GM23338 (cell line): ENCODE measurements around the gene HELT. TPM values are rescaled to one million over a fixed set of nuclear protein-coding genes. Genes with fewer than 3 reads are reported as not detected.

Experiments used
- ATAC-seq: fragments of 200-7000 bp; cut with Tn5 transposase; 3 replicates; pipeline ENCODE4 v1.9.1; 2020
- DNase-seq: peaks from one replicate; pipeline ENCODE4 v3.0.0-alpha.2; 2015; ENCODE audit warnings: low spot score
- H2AFZ ChIP-seq: fragments of 200-600 bp; sonication (generic); 2 replicates; pipeline ENCODE4 v1.8.0; 2016; ENCODE audit warnings: antibody characterized with exemption, mild to moderate bottlenecking, moderate library complexity
- H3F3A ChIP-seq: fragments of 200-600 bp; sonication (generic); replicated peaks from 2 replicates; pipeline ENCODE4 v1.8.0; 2017; ENCODE audit warnings: antibody characterized with exemption, mixed run types, low read depth
- H3K27ac ChIP-seq: fragments of 200-600 bp; sonication (generic); 2 replicates; pipeline ENCODE4 v1.6.1; 2016; ENCODE audit warnings: low read depth
- H3K27me3 ChIP-seq: fragments of 200-600 bp; sonication (generic); 2 replicates; pipeline ENCODE4 v1.8.0; 2016; ENCODE audit warnings: mild to moderate bottlenecking, mixed run types, moderate library complexity; ENCODE audit not compliant: insufficient read depth
- H3K36me3 ChIP-seq: fragments of 200-600 bp; sonication (generic); 2 replicates; pipeline ENCODE4 v1.8.0; 2016; ENCODE audit warnings: mild to moderate bottlenecking; ENCODE audit not compliant: insufficient read depth
- H3K4me1 ChIP-seq: fragments of 200-600 bp; sonication (generic); 2 replicates; pipeline ENCODE4 v1.8.0; 2016; ENCODE audit warnings: mild to moderate bottlenecking, moderate library complexity; ENCODE audit not compliant: insufficient read depth
- H3K4me2 ChIP-seq: fragments of 200-600 bp; sonication (generic); 2 replicates; pipeline ENCODE4 v1.7.1; 2017; ENCODE audit warnings: mixed run types
- H3K4me3 ChIP-seq: fragments of 200-600 bp; sonication (generic); 2 replicates; pipeline ENCODE4 v1.6.1; 2016; ENCODE audit warnings: mixed run types
- H3K79me2 ChIP-seq: fragments of 200-600 bp; sonication (generic); replicated peaks from 2 replicates; pipeline ENCODE4 v1.8.0; 2017; ENCODE audit warnings: mild to moderate bottlenecking; ENCODE audit not compliant: insufficient read depth
- H3K9me2 ChIP-seq: fragments of 200-600 bp; sonication (generic); 2 replicates; pipeline ENCODE4 v1.8.0; 2017; ENCODE audit not compliant: insufficient read depth
- H4K20me1 ChIP-seq: fragments of 200-600 bp; sonication (generic); replicated peaks from 2 replicates; pipeline ENCODE4 v1.8.0; 2017; ENCODE audit warnings: mild to moderate bottlenecking; ENCODE audit not compliant: insufficient read depth
- H3K27ac Mint-ChIP-seq: 2 replicates; pipeline ENCODE4 v1.8.0; 2020; ENCODE audit warnings: inconsistent platforms, mild to moderate bottlenecking, moderate library complexity, mixed read lengths
- H3K27me3 Mint-ChIP-seq: 3 replicates; pipeline ENCODE4 v1.8.0; 2022; ENCODE audit warnings: low read depth, mild to moderate bottlenecking, moderate library complexity, mixed read lengths, inconsistent platforms; ENCODE audit not compliant: insufficient read depth, poor library complexity
- H3K36me3 Mint-ChIP-seq: 3 replicates; pipeline ENCODE4 v1.8.0; 2021; ENCODE audit warnings: low read depth, mild to moderate bottlenecking, inconsistent platforms, moderate library complexity, mixed read lengths
- H3K4me1 Mint-ChIP-seq: 3 replicates; pipeline ENCODE4 v1.8.0; 2020; ENCODE audit warnings: mild to moderate bottlenecking, inconsistent platforms, mixed read lengths
- H3K4me3 Mint-ChIP-seq: 3 replicates; pipeline ENCODE4 v1.8.0; 2021; ENCODE audit warnings: moderate library complexity, mild to moderate bottlenecking, inconsistent platforms, mixed read lengths
- H3K9me3 Mint-ChIP-seq: 3 replicates; pipeline ENCODE4 v1.8.0; 2020; ENCODE audit warnings: moderate library complexity, mild to moderate bottlenecking, inconsistent platforms, mixed read lengths
- CREB1 ChIP-seq: fragments of 250-450 bp; sonication (Bioruptor Pico); IDR thresholded peaks from 2 replicates; pipeline ENCODE4 v1.5.0; 2020; ENCODE audit warnings: low read depth, mild to moderate bottlenecking, moderate library complexity
- EZH2 ChIP-seq: fragments of 200-600 bp; sonication (generic); IDR thresholded peaks from one replicate; pipeline ENCODE4 v1.8.0; 2017; ENCODE audit warnings: antibody characterized with exemption, mild to moderate bottlenecking, low read depth; ENCODE audit not compliant: unreplicated experiment
- EZH2phosphoT487 ChIP-seq: fragments of 200-600 bp; sonication (generic); IDR thresholded peaks from one replicate; pipeline ENCODE4 v1.8.1; 2018; ENCODE audit warnings: antibody characterized with exemption; ENCODE audit not compliant: unreplicated experiment
- JUNB ChIP-seq: IDR thresholded peaks from one replicate; pipeline ENCODE4 v1.6.1; 2016; ENCODE audit warnings: antibody characterized with exemption; ENCODE audit not compliant: unreplicated experiment
- NANOG ChIP-seq: IDR thresholded peaks from 2 replicates; pipeline ENCODE4 v1.6.1; 2016; ENCODE audit warnings: antibody characterized with exemption, borderline replicate concordance
- POLR2AphosphoS5 ChIP-seq: IDR thresholded peaks from 2 replicates; pipeline ENCODE4 v1.6.1; 2016; ENCODE audit warnings: antibody characterized with exemption, low read depth
- STAT1 ChIP-seq: IDR thresholded peaks from one replicate; pipeline ENCODE4 v1.6.1; 2016; ENCODE audit warnings: antibody characterized with exemption; ENCODE audit not compliant: unreplicated experiment
- ZNF114 ChIP-seq: fragments of 250-450 bp; sonication (Bioruptor Pico); IDR thresholded peaks from 2 replicates; pipeline ENCODE4 v1.5.0; 2020; ENCODE audit warnings: mild to moderate bottlenecking, moderate library complexity
- ZNF331 ChIP-seq: fragments of 250-450 bp; sonication (Bioruptor Pico); IDR thresholded peaks from 2 replicates; pipeline ENCODE4 v1.5.0; 2020; ENCODE audit warnings: low read depth, mild to moderate bottlenecking, moderate library complexity
- polyA plus RNA-seq: library from polyadenylated mRNA; unstranded; fragments of >200 nt; fragmentation: Nextera tagmentation; extraction: Ambion mirVana; gene quantifications from 2 replicates; pipeline ENCODE4 v1.2.1, GENCODE V29; 2016
- total RNA-seq: library from RNA; depleted of rRNA; stranded (reverse); fragments of >200 nt; shearing (Covaris generic); gene quantifications from 2 replicates; pipeline ENCODE4 v1.2.3, GENCODE V29; 2014
- TF ChIP-seq, protein P1 (sequence below): IDR thresholded peaks from 2 replicates; pipeline ENCODE4 v1.6.1; 2016; ENCODE audit warnings: antibody characterized with exemption
- TF ChIP-seq, protein P2 (sequence below): fragments of 250-450 bp; sonication (Bioruptor Pico); IDR thresholded peaks from 2 replicates; pipeline ENCODE4 v1.5.0; 2020; ENCODE audit warnings: mild to moderate bottlenecking, moderate library complexity
- TF ChIP-seq, protein P3 (sequence below), 2 experiments: fragments of 200-600 bp in 1 of 2; sonication (generic) in 1 of 2; conservative IDR thresholded peaks; 2 replicates each; pipeline versions ENCODE4 v1.5.1 to v1.6.1; 2016 to 2017; ENCODE audit warnings: antibody characterized with exemption in 2 of 2, low read depth in 2 of 2, mild to moderate bottlenecking in 2 of 2, moderate library complexity in 1 of 2
- TF ChIP-seq, protein P4 (sequence below): IDR thresholded peaks from one replicate; pipeline ENCODE4 v1.6.1; 2018; ENCODE audit warnings: antibody characterized with exemption; ENCODE audit not compliant: unreplicated experiment

HELT gene
- total and polyA plus RNA-seq, 2 experiments from 2014 or later = not detected

DNA sequence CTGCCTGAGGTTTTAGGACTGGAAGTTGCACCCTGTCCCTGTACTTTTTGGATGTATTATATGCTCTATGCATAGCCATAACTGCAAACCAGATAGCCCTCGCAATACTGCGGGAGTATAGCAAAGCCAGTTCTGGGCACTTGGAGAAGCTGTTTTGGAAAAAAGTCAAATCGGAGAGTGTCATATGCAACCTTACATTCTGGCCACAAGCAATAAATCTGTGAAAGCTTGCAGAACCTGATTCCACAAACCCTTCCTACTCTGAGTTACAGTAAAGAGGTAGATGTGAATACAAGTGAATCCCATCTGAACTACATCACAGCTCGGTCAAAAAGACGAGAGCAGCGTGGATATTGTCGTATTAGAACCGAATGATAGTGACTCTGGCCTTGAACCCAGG, 10.3 kb downstream of the HELT start:
- Histone ChIP-seq H4K20me1 (no peaks in the 10 kb centered on the region; the same call in 1 of the 2 replicates), H3K4me2 (no peak overlapping the region), H3K4me3 (no peak overlapping the region), H3K4me1 (peaks cover under 1% of the 10 kb centered on the region; the same call in 1 of the 2 replicates), H3K9me2 (no peaks in the 10 kb centered on the region), H3K36me3 (no peaks in the 10 kb centered on the region), H3F3A (no peaks in the 10 kb centered on the region), H3K79me2 (no peaks in the 10 kb centered on the region), H3K27me3 (peaks cover 87% of the 10 kb centered on the region), H3K27ac (no peak overlapping the region), H2AFZ (no peak overlapping the region)
- Mint-ChIP-seq H3K4me1 (no peaks in the 10 kb centered on the region; the same call in 2 of the 3 replicates), H3K9me3 (no peaks in the 10 kb centered on the region), H3K4me3 (no peak overlapping the region), H3K27me3 (peaks cover 39% of the 10 kb centered on the region), H3K36me3 (no peaks in the 10 kb centered on the region), H3K27ac (no peak overlapping the region)
- DNase-seq = no peak
- no peak for TF ChIP-seq CREB1
- TF ChIP-seq STAT1 = no peak
- no peak for TF ChIP-seq ZNF114 (CRISPR knock-in tag)
- TF ChIP-seq, protein P1, sequence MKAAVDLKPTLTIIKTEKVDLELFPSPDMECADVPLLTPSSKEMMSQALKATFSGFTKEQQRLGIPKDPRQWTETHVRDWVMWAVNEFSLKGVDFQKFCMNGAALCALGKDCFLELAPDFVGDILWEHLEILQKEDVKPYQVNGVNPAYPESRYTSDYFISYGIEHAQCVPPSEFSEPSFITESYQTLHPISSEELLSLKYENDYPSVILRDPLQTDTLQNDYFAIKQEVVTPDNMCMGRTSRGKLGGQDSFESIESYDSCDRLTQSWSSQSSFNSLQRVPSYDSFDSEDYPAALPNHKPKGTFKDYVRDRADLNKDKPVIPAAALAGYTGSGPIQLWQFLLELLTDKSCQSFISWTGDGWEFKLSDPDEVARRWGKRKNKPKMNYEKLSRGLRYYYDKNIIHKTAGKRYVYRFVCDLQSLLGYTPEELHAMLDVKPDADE = no peak
- no peak for TF ChIP-seq POLR2AphosphoS5
- TF ChIP-seq JUNB = no peak
- TF ChIP-seq NANOG = no peak
- TF ChIP-seq, protein P2, sequence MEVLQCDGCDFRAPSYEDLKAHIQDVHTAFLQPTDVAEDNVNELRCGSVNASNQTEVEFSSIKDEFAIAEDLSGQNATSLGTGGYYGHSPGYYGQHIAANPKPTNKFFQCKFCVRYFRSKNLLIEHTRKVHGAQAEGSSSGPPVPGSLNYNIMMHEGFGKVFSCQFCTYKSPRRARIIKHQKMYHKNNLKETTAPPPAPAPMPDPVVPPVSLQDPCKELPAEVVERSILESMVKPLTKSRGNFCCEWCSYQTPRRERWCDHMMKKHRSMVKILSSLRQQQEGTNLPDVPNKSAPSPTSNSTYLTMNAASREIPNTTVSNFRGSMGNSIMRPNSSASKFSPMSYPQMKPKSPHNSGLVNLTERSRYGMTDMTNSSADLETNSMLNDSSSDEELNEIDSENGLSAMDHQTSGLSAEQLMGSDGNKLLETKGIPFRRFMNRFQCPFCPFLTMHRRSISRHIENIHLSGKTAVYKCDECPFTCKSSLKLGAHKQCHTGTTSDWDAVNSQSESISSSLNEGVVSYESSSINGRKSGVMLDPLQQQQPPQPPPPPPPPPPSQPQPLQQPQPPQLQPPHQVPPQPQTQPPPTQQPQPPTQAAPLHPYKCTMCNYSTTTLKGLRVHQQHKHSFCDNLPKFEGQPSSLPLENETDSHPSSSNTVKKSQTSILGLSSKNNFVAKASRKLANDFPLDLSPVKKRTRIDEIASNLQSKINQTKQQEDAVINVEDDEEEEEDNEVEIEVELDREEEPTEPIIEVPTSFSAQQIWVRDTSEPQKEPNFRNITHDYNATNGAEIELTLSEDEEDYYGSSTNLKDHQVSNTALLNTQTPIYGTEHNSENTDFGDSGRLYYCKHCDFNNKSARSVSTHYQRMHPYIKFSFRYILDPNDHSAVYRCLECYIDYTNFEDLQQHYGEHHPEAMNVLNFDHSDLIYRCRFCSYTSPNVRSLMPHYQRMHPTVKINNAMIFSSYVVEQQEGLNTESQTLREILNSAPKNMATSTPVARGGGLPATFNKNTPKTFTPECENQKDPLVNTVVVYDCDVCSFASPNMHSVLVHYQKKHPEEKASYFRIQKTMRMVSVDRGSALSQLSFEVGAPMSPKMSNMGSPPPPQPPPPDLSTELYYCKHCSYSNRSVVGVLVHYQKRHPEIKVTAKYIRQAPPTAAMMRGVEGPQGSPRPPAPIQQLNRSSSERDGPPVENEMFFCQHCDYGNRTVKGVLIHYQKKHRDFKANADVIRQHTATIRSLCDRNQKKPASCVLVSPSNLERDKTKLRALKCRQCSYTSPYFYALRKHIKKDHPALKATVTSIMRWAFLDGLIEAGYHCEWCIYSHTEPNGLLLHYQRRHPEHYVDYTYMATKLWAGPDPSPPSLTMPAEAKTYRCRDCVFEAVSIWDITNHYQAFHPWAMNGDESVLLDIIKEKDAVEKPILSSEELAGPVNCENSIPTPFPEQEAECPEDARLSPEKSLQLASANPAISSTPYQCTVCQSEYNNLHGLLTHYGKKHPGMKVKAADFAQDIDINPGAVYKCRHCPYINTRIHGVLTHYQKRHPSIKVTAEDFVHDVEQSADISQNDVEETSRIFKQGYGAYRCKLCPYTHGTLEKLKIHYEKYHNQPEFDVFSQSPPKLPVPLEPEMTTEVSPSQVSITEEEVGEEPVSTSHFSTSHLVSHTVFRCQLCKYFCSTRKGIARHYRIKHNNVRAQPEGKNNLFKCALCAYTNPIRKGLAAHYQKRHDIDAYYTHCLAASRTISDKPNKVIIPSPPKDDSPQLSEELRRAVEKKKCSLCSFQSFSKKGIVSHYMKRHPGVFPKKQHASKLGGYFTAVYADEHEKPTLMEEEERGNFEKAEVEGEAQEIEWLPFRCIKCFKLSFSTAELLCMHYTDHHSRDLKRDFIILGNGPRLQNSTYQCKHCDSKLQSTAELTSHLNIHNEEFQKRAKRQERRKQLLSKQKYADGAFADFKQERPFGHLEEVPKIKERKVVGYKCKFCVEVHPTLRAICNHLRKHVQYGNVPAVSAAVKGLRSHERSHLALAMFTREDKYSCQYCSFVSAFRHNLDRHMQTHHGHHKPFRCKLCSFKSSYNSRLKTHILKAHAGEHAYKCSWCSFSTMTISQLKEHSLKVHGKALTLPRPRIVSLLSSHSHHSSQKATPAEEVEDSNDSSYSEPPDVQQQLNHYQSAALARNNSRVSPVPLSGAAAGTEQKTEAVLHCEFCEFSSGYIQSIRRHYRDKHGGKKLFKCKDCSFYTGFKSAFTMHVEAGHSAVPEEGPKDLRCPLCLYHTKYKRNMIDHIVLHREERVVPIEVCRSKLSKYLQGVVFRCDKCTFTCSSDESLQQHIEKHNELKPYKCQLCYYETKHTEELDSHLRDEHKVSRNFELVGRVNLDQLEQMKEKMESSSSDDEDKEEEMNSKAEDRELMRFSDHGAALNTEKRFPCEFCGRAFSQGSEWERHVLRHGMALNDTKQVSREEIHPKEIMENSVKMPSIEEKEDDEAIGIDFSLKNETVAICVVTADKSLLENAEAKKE (CRISPR knock-in tag) = no peak
- TF ChIP-seq, protein P3, sequence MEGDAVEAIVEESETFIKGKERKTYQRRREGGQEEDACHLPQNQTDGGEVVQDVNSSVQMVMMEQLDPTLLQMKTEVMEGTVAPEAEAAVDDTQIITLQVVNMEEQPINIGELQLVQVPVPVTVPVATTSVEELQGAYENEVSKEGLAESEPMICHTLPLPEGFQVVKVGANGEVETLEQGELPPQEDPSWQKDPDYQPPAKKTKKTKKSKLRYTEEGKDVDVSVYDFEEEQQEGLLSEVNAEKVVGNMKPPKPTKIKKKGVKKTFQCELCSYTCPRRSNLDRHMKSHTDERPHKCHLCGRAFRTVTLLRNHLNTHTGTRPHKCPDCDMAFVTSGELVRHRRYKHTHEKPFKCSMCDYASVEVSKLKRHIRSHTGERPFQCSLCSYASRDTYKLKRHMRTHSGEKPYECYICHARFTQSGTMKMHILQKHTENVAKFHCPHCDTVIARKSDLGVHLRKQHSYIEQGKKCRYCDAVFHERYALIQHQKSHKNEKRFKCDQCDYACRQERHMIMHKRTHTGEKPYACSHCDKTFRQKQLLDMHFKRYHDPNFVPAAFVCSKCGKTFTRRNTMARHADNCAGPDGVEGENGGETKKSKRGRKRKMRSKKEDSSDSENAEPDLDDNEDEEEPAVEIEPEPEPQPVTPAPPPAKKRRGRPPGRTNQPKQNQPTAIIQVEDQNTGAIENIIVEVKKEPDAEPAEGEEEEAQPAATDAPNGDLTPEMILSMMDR (conservative IDR thresholded peaks at IDR 0.05; ENCODE audit: low read depth in 2 of 2) = no peak
- TF ChIP-seq EZH2 = no peak
- TF ChIP-seq ZNF331 = no peak
- TF ChIP-seq EZH2phosphoT487 = no peak
- TF ChIP-seq, protein P4, sequence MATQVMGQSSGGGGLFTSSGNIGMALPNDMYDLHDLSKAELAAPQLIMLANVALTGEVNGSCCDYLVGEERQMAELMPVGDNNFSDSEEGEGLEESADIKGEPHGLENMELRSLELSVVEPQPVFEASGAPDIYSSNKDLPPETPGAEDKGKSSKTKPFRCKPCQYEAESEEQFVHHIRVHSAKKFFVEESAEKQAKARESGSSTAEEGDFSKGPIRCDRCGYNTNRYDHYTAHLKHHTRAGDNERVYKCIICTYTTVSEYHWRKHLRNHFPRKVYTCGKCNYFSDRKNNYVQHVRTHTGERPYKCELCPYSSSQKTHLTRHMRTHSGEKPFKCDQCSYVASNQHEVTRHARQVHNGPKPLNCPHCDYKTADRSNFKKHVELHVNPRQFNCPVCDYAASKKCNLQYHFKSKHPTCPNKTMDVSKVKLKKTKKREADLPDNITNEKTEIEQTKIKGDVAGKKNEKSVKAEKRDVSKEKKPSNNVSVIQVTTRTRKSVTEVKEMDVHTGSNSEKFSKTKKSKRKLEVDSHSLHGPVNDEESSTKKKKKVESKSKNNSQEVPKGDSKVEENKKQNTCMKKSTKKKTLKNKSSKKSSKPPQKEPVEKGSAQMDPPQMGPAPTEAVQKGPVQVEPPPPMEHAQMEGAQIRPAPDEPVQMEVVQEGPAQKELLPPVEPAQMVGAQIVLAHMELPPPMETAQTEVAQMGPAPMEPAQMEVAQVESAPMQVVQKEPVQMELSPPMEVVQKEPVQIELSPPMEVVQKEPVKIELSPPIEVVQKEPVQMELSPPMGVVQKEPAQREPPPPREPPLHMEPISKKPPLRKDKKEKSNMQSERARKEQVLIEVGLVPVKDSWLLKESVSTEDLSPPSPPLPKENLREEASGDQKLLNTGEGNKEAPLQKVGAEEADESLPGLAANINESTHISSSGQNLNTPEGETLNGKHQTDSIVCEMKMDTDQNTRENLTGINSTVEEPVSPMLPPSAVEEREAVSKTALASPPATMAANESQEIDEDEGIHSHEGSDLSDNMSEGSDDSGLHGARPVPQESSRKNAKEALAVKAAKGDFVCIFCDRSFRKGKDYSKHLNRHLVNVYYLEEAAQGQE = no peak
- ATAC-seq = no peak
